GM21526 (cell line): ENCODE data around the gene TRIM73.
A peak's percentile ranks its signal among the peaks of the same experiment; 100 is the strongest.
"Not testable (repeated sequence)": the region's sequence is repeated elsewhere in the genome, so short reads cannot be mapped to it uniquely, and the experiment has no call there.

ENCODE experiments used
- ATAC-seq: cut with Tn5 transposase; IDR thresholded peaks from one replicate; pipeline ENCODE4 v1.9.1; 2021; ENCODE audit warnings: moderate library complexity; ENCODE audit not compliant: unreplicated experiment, low FRiP score

TRIM73 gene

DNA sequence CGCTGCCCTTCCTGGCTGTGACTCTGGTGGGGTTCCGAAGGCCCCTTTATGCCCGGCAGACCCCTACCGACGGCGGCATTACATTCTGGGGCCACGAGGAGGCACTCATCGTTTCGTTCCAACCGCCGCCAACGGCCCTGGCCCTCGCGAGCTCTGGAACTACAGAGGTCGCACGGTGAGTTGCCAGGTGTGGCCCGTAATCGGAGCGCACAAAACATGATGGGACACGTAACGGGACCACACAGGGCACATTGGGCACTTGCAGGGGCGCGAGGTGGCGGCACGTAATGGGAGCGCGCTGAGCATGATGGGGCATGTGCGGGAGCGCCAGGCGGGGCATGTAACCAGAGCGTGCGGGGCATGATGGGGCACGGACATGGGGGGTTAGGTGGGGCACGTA, at the start of gene TRIM73:
TSS of gene TRIM73 (plus strand) at position 301 of the 400 bp plus-strand sequence. CDS start 3,305 bp downstream, outside the sequence.
- ATAC-seq: not testable (repeated sequence)

GRCh38 chr7:75358671-75359541, 36.5 kb upstream of the TRIM73 start:
- not testable (repeated sequence) for ATAC-seq

DNA sequence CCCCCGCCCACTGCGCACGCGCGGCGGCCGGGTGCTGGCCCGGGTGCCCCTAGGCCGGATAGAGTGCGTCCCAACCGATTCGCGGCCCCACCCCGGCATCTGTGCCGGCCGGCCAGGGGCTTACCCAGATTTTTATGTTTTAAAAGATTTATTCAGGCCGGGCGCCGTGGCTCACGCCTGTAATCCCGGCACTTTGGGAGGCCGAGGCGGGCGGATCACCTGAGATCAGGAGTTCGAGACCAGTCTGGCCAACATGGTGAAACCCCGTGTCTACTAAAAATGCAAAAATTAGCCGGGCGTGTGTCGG, 35.9 kb upstream of the TRIM73 start:
- not testable (repeated sequence) for ATAC-seq

GRCh38 chr7:75364079-75364478, 31.4 kb upstream of the TRIM73 start:
- ATAC-seq: not testable (repeated sequence)

- ATAC-seq: not testable (repeated sequence)
Measured at GRCh38 chr7:75366643-75367042, 28.8 kb upstream of the TRIM73 start.

GRCh38 chr7:75367313-75367712, 28.1 kb upstream of the TRIM73 start:
- not testable (repeated sequence) for ATAC-seq

DNA sequence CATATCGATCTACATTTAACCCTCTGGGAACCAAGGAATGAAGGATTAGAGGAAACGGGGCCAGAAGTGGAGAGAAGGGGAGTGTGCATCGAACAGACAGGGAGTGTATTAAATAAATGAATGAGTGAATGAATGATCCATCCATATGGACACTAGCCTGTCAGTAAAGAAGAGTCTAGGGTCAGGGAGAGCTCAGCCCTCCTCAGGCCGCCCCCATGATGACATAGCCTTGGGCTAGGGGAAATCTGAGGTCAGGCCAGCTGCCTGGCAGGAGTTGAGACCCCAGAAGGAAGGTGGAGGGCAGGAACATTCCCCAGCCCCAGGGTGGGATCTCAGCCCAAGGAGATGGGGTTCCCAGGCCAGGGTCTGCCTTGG, 21.3 kb upstream of the TRIM73 start:
- not testable (repeated sequence) for ATAC-seq

GRCh38 chr7:75374519-75375317, 20.7 kb upstream of the TRIM73 start:
- not testable (repeated sequence) for ATAC-seq

DNA sequence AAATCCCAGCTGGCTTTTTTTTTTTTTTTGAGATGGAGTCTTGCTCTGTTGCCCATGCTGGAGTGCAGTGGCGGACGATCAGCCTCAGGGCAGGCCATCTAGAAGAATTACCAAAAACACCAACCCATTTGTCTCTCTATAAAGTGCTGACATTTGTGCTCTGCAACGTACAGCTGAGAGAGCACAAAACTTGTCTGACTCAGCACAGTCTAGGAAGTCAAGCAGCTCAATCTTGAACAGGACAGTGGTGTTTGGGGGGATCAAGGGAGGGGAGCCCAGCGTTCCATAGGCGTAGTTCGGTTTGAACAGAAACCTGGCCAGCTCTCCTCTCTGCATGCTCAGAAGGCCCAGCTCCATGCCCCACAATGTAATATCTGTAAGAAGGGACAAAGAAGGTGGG, 2.2 kb upstream of the TRIM73 start:
- not testable (repeated sequence) for ATAC-seq

- not testable (repeated sequence) for ATAC-seq
Measured at GRCh38 chr7:75397865-75398264, 2.4 kb downstream of the TRIM73 start.

DNA sequence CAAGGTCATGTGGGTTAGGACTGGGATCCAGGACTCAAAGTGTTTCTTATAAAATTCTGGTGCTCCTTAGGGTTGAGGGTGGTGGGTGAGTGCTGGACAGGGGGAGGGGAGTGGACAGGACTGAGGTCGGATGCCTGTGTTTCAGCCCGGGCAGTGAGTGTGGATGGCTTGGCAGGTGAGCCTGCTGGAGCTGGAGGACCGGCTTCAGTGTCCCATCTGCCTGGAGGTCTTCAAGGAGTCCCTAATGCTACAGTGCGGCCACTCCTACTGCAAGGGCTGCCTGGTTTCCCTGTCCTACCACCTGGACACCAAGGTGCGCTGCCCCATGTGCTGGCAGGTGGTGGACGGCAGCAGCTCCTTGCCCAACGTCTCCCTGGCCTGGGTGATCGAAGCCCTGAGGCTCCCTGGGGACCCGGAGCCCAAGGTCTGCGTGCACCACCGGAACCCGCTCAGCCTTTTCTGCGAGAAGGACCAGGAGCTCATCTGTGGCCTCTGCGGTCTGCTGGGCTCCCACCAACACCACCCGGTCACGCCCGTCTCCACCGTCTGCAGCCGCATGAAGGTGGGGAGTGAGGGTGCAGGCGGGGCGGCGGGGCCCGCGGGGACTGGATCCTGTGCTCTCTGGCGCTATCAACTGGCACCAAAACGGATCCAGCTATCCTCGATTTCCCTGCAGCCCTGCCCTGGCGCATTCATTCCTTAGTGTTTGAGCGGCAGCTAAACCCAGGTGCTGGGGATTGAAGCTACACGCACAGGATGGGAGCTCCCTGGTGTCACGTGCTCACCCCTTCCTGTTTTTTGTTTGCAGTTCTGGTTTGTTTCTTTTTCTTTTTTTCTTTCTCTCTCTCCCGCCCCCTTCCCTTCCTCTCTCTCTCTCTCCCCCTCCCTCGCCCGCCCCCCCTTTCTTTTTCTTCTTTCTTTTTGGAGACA, 3.6 kb downstream of the TRIM73 start:
- not testable (repeated sequence) for ATAC-seq

- not testable (repeated sequence) for ATAC-seq
Measured at GRCh38 chr7:75400575-75400974, 5.1 kb downstream of the TRIM73 start.

- not testable (repeated sequence) for ATAC-seq
Measured at GRCh38 chr7:75403455-75404443, 8.3 kb downstream of the TRIM73 start.

- not testable (repeated sequence) for ATAC-seq
Measured at GRCh38 chr7:75404663-75405062, 9.2 kb downstream of the TRIM73 start.

DNA sequence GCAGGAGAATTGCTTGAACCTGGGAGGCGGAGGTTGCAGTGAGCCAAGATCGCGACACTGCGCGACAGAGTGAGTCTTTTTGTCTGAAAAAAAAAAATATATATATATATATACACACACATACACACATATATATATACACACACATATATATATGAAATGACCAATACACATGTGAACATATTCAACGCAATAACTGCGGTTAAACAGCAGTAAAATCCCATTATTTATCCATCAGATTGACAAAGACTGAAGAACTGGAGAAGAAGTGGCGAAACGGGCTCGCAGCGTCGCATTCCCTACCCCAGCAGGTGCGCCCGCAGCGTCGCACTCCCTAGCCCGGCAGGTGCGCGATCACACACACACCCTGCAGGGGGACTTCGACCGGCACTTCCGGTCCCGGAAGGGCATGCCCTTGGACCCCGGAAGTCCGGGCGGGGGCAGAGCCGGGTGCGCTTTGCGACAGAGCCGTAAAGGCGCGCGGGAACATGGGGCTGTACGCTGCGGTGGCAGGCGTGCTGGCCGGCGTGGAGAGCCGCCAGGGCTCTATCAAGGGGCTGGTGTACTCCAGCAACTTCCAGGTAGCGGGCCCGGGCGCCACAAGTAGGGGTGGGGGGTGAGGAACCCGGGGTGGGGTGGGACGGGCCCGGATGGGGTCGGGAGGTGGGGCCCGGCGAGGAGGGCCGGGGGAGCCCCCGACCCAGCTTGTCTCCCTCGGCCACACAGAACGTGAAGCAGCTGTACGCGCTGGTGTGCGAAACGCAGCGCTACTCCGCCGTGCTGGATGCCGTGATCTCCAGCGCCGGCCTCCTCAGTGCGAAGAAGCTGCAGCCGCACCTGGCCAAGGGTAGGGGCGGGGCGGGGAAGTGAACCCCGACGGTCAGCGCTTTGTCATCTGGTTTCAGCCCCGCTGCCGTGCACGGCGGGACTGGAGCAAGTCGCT, 14.7 kb downstream of the TRIM73 start:
- peak; percentile 58 for ATAC-seq

DNA sequence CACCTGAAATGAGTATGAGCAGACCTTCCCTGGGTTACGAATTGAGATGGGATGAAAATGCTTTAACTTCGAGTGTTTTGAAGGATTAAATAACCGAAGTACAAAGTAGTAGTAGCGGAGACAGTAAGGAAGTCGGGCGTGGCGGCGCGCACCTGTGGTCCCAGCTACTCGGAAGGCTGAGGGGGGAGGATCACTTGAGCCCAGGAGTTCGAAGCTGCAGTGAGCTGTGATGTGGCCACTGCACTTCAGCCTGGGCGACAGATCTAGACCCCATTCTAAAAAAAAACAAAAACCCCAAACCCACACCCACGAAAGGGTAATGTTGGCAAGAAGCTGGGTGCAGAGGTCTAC, 15.4 kb downstream of the TRIM73 start:
- not testable (repeated sequence) for ATAC-seq

DNA sequence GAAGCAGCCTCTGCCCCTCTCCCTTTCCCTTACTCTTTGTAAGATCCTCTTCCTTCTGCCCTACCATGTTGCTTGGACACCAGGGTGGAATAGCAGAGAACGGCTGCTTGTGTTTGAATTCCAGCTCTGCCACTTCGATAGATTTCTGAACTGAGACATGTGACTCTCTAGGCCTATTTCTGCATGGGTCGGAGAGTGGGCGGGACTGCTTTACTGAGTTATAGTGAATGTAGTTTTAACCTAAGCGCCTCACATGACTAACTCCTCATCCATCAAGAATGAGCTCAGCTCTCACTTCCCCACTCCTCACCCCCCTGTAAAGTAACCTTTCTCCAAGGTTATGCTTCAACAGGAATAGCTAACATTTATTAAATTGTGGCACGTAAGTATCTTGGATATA, 18.8 kb downstream of the TRIM73 start:
- ATAC-seq: not testable (repeated sequence)

GRCh38 chr7:75414708-75415427, 19.4 kb downstream of the TRIM73 start:
- not testable (repeated sequence) for ATAC-seq
